Dermis blood vessel endothelial cell (primary cell): Measurements from ENCODE around the gene CARD8. TPM values are rescaled to one million over a fixed set of nuclear protein-coding genes. Genes with fewer than 3 reads are reported as not detected.
A peak's percentile ranks its signal among the peaks of the same experiment; 100 is the strongest.
"Not testable (repeated sequence)": the region's sequence is repeated elsewhere in the genome, so short reads cannot be mapped to it uniquely, and the experiment has no call there.

Source experiments
- DNase-seq: peaks from one replicate; pipeline ENCODE4 v3.0.0; 2010
- total RNA-seq: library from RNA; depleted of rRNA; stranded (reverse); fragments of >200 nt; gene quantifications from 2 replicates; pipeline ENCODE4 v1.2.3, GENCODE V29; 2014

The CARD8 gene
- total RNA-seq, 1 donor from 2014 or later, result 112 TPM

DNA sequence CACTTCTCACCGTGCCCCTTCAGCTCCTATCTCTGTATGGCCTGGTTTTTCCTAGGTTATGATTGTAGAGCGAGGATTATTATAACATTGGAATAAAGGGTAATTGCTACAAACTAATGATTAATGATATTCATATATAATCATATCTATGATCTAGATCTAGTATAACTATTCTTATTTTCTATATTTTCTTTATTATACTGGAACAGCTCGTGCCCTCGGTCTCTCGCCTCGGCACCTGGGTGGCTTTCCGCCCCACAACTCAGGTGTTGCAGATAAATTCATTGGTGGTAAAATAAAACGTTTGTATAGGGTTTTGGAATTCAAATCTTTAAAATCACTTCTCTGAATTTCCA, 4.6 kb upstream of the CARD8 start:
- not testable (repeated sequence) for DNase-seq

DNA sequence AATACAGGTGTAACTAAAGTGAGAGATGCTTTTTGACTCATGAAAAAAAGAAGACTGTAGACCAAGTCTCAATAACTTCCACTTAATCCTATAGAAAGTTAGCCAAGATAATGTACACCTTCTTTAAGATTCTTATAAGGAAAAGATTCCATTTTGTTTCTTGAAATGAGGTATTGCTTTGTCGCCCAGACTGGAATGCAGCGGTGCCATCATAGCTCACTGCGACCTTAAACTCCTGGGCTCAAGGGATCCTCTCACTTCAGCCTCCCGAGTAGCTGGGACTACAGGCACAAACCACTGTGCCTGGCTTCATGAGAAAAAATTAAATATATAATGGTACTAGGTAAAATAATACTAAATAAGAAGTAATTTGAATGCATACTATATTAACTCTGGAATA, 3.3 kb upstream of the CARD8 start:
- DNase-seq, result not testable (repeated sequence)

DNA sequence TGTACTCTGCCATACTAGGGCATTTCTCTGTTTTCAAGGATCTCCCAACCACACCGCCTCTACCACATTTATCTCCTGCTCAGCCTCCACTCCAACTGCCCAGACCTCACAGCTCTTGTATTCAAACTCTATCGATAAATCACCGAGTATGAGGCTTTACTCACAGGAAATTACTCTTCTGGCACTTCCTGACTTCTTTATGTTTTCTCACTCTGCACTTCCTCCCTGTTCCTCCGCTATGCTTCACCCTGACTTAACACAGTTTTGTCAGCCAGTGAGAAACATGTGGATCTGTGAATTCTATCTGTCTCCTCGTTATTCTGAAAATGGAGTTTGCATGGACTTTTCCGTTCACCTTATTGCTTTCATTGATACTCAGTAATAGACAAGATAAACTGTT, 2.6 kb upstream of the CARD8 start:
- peak; percentile 65 for DNase-seq

DNA sequence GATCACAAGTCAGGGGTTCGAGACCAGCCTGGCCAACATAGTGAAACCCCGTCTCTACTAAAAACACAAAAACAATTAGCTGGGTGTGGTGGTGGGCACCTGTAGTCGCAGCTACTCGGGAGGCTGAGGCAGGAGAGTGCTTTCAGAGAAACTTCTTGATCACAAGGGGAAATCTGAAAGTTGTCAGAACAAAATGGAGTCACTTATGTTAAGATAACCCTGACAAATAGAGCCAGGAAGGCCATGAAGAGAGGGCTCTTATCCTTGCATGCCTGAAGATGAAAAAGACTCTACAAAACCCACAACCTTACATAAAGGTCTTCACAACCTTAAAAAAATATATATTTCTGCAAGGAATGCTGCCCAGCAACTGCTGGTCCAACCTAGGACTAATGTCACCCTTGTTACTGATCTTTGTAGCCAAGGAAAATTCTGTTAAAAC, 1.2 kb downstream of the CARD8 start:
- DNase-seq, result no peak

DNA sequence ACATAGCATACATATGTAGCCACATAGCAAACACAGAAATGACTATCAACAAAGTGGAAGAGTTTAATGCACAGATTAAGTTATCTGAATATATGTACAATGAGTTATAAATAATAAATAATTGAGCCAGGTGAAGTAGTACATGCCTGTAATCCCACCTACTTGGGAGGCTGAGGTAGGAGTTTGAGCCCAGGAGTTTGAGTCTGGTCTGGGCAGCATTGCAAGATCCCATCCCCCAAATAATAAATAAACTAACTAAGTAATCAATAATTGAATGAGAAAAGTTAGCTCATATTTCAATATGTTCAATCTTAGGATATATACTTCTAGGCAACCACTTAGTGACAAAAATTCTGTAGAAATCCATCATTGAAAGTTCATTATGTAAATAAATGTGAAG, 1.7 kb downstream of the CARD8 start:
- no peak for DNase-seq

DNA sequence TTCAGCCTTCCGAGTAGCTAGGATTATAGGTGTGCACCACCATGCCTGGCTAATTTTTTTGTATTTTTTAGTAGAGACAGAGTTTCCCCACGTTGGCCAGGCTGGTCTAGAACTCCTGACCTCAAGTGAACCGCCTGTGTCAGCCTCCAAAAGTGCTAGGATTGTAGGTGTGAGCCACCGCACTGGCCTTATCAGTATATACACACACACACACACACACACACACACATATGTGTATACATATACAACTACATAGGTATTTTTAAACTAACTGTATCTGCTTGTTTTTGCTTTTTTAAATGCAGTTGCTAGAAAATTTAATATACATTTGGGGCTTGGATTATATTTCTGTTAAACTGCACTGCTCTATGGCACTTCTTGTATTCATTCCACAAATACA, 3.1 kb downstream of the CARD8 start:
- DNase-seq, result no peak

DNA sequence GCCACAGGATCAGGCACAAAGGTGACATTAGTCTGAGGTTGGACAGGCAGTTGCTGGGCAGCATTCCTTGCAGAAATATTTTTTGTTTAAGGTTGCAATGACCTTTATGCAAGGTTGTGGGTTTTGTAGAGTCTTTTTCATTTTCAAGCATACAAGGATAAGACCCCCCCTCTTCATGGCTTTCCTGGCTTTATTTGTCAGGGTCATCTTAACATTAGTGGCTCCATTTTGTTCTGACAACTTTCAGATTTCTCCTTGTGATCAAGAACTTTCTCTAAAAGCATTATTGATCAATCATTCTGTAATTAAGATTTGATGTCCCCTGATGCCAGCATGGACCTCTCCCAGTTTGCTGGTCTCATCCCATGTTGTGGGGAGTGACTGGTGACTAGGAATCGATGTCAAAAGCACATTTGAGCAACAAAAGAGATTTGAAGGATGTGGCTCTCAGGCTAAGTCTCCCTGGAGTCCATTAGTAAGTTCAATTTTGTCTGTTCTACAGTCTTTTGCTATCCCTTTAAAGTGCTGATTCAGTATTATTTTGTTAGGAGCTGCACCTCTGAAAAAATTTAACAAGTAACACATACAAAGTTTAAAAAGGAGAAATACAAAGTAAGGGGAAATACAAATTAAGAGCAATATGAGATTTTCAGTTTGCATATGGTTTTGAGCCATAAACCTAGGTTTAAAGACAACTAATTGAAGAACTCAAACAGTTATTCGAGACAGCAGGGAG, 5.3 kb downstream of the CARD8 start:
- no peak for DNase-seq

DNA sequence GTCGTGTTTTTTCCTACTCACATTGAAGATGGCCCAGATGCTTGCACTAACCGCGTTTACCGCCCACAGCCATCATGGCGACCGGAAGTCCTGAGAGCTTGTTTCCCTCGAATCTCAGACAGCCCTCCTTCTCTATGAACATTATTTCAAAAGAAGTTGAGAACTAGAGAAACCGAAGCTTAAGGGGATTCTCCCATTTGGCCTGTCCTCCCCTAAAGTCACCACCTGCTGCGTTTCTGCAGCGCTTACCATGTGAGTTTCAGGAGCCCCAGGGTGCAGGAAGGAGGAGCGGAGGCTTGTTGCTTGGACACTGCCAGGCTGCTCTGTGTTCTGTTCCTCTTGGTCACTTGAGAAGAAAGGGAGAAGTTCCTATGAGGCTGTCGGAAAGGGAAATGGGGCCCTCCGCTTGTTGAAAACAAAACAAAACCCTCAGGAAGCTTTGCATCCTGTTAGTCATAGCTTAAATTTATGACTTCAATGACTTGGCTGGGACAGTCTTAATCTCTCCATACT, 6.2 kb downstream of the CARD8 start:
- peak; percentile 98 for DNase-seq

DNA sequence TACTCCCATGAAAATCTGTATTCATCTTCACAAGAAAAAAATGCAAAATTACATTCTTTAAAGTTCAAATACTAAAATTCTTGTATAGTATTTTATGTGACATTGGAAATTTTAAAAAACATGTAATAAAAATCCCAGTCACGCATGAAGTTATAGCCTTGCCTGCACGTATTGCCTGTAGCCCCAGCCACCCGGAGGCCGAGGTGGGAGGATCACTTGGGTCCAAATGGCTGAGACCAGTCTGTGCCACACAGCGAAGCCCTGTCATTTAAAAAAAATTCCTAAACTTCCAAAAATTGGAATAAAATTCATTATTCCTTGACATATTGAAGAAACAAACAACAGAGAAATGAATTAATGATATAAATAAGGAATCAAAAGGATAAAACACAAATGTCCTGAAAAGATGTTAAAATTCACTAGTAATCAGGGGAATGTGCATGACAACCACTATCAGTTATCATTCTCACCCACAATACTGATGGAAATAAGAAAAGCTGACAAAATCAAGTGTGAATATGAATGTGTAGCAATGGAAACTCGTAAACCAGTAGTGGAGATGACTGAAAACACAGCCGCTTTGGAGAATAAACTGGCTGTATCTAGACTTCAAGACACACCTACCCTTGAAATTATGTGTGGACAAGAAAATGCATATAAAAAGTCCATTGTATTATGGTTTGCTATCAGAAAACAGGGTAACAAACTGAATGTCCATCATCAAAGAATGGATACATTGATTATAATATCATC, 7.5 kb downstream of the CARD8 start:
- DNase-seq, result no peak

DNA sequence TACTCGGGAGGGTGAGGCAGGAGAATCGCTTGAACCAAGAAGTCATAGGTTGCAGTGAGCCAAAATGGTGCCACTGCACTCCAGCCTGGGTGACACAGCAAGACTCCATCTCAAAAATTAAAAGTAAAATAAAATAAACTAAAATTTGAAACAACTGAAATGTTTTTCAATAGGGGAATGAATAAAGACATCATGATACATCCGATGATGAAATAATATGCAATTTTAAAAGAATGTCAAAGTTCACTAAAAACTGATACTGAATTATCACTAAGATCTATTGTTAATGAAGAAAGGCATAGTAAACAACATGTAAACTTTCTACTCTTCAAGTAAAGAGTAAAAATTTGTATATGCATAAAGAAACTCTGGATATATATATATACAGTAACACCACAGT, 8.5 kb downstream of the CARD8 start:
- no peak for DNase-seq

DNA sequence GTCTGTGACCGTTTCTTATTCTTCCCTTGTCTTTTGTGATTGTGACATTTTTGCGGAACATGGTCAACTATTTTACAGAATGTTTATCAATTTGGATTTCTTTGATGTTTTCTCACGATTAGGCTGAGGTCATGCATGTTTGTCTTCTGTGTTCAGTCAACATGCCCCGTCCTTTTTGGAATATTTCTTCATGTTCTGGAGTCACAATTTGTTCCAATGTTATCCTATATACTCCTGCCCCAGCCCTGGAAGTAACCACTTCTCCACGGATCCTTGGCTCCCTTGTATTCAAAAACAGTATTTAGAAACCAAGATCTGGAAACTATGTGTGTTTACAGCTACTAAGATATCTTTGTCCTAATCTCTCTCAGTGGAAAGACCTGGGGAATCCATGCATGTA, 9.6 kb downstream of the CARD8 start:
- DNase-seq, result no peak

DNA sequence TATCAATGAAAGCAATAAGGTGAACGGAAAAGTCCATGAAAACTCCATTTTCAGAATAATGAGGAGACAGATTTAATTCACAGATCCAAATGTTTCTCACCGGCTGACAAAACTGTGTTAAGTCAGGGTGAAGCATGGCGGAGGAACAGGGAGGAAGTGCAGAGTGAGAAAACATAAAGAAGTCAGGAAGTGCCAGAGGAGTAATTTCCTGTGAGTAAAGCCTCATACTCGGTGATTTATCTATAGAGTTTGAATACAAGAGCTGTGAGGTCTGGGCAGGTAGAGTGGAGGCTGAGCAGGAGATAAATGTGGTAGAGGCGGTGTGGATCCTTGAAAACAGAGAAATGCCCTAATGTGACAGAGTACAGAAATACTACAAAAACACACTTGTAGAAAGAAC, 11.4 kb downstream of the CARD8 start:
- DNase-seq, result peak; percentile 71

DNA sequence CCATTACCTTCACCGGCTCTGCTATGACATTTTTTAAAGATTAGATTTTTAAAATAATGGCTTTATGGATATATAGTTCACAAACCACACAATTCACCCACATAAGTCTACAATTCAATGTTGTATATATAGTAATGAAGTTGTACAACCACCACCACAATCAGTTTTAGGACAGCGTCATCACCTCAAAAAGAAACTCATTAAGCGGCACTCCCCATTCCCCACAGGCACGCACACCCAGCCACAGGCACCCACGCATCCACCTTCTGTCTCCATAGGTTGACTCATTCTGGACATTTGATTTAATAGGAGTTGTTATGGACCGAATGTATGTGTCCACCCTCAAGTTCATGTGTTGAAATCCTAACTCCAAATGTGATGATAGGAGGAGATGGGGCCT, 13.9 kb downstream of the CARD8 start:
- DNase-seq, result not testable (repeated sequence)

DNA sequence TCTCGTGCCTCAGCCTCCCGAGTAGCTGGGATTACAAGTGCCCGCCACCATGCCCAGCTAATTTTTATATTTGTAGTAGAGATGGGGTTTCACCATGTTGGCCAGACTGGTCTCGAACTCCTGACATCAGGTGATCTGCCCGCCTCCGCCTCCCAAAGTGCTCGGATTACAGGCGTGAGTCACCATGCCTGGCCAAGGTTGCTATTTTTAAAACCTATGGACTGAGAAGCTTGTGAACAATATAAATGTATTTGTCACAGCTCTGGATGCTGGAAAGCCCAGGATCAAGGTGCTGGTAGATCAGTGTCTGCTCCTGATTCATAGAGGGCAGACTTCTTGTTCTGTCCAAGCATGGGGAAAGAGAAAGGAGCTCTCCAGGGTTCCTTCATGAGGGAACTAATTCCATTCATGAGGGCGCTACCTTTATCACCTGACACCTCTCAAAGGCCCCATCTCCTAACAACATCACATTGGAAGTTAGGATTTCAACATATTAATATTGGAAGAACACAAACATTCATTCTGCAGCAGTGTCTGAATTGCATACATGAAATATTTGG, 16.1 kb downstream of the CARD8 start:
- peak; percentile 35 for DNase-seq

DNA sequence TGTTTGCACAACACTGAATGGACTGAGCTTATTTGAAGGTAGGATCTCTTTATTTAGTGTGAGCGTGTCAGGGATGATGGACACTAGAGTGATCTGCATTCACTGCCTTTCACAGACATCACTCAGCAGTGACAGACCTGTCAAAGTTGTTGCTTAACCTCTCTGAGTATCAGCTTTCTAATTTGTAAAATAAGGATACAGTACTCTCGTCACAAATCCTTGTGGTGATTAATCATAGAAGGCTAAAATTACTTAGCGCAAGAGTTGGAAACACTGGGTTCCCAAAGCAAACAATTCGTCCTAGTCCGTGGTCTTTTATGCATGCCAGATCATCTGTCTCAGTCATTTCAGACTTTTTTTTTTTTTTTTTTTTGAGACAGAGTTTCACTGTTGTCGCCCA, 16.6 kb downstream of the CARD8 start:
- no peak for DNase-seq

DNA sequence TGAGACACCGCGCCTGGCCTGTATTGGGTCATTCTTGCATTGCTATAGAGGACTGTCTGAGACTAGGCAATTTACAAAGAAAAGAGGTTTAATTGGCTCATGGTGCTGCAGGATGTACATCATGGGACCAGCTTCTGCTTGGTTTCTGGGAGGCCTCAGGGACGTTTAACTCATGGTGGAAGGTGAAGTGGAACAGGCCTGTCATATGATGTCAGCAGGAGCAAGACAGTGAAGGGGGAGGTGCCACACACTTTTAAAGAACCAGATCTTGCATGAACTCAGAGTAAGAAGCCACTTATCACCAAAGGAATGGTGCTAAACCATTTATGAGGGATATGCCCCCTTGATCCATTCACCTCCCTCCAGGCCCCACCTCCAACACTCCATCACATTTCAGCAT, 18.7 kb downstream of the CARD8 start:
- no peak for DNase-seq

DNA sequence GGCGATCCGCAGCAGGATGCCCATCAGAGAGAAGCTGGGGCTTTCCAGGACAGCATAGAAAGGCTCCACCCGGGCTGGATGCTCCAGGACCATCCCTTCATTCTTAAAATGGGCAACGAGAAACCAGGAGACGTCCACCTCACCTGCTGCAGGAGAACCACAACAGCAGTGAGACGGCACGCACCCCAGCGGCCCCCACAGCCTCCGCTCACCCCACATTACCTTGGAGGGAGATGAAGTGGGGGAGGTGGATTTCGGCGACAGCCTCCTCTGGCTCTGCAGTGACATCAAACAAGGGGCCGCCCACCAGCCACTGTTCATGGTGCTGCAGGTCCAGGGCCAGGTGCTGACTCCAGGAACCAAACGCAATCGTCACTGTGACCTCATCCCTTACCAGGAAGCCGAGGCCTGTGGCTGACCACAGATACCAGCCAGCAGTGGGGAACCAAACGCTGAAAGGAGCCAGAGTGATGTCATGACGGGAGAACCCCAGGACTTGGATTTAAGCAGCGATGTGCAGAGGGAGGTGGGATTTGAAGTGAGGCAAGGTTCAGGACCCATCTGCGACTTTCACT, 25.1 kb downstream of the CARD8 start:
- no peak for DNase-seq

DNA sequence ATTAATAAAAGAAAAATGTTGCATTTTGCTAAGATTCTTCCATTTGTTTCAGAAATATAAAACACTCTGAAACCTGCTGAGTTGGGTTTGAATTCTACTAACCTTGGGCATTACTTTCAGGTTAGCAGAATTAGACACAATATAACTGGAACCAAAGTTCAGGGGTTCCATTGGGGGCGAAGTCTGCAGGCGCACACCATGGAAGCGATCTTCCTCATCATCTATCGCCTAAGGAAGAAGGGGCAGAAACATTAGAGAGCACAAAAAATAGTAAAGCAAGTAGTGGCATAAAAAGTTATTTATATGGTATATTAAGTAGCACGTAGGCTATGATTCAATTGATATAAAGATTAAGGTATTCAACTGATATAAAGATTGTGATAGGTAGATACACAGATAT, 34.1 kb downstream of the CARD8 start:
- DNase-seq, result no peak

DNA sequence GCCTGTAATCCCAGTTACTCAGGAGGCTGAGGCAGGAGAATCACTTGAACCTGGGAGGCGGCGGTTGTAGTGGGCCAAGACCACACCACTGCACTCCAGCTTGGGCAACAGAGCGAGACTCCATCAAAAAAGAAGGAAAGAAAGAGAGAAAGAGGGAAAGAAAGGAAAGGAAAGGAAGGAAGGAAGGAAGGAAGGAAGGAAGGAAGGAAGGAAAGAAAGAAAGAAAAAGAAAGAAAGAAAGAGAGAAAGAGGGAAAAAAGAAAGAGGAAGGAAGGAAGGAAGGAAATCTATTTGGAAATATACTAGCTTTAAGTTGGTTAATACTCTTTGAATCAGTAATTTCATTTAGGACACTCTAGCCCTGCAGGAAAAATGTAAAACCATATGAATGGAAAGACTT, 34.9 kb downstream of the CARD8 start:
- DNase-seq, result not testable (repeated sequence)

DNA sequence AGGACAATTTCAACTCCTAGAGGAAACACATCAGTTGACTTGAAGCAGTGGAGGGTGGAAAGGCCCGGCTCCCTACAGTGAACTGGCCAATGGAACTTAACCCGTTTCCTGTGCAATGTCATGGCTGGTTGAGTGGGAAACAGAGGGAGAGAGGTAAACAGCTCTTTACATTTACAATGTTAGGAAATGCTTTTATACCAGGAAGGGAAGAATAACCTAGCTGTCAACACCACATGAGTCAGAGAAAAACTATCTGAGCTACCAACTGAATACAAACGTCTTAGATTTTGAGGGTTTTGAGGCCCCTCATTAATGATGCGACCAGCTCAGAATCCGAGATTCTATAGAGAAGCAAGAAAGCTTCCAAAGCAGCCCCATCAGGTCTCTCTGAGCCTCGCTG, 36.7 kb downstream of the CARD8 start:
- DNase-seq, result peak; percentile 82

DNA sequence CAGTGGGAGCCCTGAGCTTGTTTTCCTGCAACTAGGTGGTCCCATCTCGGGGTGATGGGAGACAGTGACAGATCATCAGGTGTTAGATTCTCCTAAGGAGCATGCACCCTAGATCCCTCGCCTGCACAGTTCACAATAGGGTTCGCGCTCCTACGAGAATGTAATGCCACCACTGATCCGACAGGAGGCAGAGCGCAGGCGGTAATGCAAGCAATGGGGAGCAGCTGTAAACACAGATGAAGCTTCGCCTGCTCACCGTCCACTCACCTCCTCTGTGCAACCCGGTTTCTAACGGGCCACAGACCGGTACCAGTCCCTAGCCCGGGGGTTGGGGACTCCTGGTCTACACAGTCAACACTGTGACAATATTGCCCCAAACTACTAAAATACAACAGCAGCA, 38.8 kb downstream of the CARD8 start:
- DNase-seq, result no peak

DNA sequence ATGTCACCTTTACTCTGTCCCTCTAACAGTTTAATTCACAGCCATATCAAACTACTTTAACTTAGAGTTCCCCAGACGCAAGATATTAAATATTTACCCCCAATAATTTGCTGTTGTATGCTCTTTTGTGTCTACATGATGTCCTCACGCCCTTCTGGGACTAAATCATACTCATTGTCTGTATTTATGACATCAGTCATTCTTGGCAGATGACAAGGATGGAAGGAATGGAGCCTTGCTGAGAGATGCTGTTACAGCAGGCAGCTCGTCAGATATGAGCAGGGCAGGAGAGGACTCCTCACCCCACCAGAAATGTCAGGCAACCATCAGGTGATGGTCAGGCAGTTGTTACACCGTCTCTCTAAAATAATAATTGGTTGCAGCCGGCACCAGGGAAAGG, 41.8 kb downstream of the CARD8 start:
- no peak for DNase-seq

DNA sequence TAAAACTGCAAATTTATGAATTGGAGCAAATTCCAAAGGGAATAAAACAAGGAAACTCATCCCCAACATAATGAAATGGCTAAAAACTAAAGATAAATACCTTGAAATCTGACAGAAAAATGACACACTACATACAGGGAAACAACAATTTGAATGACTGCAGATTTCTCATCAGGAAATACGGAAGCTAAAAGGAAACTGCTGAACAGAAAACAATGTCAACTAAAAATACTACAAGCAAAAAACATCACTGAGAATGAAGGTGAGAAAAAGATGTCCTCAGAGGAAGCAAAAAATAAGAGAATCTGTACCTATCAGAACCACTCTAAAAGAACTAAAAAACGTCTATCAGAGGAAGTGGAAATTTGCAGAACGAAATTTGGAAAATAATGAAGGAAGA, 45.7 kb downstream of the CARD8 start:
- DNase-seq, result peak; percentile 74
